Left renal pelvis (tissue), 4 donors: ENCODE measurements around the gene PSME3. TPM values are rescaled to one million over a fixed set of nuclear protein-coding genes. Genes with fewer than 3 reads are reported as not detected.
"Not testable (repeated sequence)": the region's sequence is repeated elsewhere in the genome, so short reads cannot be mapped to it uniquely, and the experiment has no call there.

Experiments used
- DNase-seq, 4 donors: peaks; one replicate each; pipeline ENCODE4 v3.0.0-alpha.2; 2013; ENCODE audit warnings: low read depth in 4 of 4, low spot score in 3 of 4
- polyA plus RNA-seq, 4 donors: library from polyadenylated mRNA; unstranded; fragments of 120-200 nt; gene quantifications; one replicate each; pipeline ENCODE4 v1.2.1, GENCODE V29; 2013; ENCODE audit not compliant: insufficient read length in 4 of 4

The PSME3 gene
- polyA plus RNA-seq, 4 donors = 72.1 to 114 (median 103) TPM

DNA sequence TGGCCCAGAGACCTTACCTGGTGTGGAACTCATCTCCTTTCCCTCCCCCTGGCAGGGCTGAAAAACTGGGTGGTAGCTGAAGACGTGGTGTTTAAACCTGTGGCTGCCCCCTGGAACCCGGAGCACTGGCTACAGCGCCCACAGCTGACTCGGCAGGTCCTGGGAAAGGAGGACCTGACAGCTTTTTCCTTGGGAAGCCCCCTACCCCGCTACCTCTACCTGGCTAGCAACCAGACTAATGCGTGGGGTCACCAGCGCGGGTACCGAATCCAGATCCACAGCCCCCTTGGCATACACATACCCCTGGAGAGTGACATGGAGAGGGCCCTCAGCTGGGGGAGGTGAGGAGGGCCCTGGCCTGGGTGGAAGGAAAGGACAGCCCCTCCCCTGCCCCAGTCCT is 15.8 kb downstream of the PSME3 start:
- DNase-seq = no peak

DNA sequence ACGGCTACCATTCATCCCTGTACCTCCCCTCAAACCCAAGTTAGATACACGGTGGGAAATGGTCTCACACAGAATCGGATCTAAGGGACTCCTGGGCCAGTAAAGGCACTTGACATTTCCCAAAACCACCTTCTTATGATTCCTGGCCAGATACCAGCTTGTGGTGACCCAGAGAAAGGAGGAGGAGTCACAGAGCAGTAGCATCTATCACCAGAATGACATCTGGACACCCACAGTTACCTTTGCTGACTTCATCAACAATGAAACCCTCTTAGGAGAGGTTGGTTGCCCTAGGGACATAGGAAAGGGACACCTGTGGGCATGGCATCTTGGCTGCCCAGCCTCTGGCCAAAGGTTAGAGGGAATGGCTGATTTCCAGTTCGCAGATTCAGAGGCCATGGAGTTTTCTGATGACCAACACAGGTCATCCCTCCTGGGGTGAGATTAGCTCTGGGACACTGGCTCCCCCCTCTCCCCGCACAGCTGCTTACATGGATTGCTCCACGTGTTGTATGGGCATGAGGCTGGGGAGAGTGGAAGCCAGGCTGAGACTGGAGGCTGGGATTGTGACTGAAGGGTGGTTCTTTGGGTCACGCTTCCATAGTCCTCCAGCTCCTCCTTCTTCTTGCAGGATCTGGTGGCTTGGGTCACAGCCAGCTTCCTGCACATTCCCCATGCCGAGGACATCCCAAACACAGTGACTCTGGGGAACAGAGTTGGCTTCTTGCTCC is 16.4 kb downstream of the PSME3 start:
- DNase-seq = peak in 1 of 4 donors; percentile 12

DNA sequence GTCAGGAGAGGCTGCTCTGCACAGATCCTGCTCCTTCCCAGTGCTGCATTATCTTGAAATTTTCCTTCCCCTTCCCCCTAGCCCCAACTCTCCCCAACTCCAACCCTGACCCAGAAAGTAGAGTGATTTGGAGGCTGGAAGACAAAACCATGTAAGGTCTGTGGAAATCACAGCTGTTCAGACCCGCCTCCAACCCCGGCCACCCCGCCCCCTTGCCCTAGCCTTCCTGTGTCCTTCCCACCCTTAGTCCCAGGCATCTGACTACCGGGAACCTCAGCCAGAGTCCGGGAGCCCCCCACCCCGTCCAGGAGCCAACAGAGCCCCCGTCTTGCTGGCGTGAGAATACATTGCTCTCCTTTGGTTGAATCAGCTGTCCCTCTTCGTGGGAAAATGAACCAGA is 17.8 kb downstream of the PSME3 start, which contains the start of gene AOC3:
Gene AOC3, plus strand, starts transcription at position 246 of the 400 bp plus-strand sequence. Its CDS starts 145 bp downstream, at position 391.
- DNase-seq = no peak

DNA sequence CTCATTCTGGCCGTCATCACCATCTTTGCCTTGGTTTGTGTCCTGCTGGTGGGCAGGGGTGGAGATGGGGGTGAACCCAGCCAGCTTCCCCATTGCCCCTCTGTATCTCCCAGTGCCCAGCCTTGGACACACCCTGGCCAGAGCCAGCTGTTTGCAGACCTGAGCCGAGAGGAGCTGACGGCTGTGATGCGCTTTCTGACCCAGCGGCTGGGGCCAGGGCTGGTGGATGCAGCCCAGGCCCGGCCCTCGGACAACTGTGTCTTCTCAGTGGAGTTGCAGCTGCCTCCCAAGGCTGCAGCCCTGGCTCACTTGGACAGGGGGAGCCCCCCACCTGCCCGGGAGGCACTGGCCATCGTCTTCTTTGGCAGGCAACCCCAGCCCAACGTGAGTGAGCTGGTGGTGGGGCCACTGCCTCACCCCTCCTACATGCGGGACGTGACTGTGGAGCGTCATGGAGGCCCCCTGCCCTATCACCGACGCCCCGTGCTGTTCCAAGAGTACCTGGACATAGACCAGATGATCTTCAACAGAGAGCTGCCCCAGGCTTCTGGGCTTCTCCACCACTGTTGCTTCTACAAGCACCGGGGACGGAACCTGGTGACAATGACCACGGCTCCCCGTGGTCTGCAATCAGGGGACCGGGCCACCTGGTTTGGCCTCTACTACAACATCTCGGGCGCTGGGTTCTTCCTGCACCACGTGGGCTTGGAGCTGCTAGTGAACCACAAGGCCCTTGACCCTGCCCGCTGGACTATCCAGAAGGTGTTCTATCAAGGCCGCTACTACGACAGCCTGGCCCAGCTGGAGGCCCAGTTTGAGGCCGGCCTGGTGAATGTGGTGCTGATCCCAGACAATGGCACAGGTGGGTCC is 18.4 kb downstream of the PSME3 start:
- not testable (repeated sequence) for DNase-seq

DNA sequence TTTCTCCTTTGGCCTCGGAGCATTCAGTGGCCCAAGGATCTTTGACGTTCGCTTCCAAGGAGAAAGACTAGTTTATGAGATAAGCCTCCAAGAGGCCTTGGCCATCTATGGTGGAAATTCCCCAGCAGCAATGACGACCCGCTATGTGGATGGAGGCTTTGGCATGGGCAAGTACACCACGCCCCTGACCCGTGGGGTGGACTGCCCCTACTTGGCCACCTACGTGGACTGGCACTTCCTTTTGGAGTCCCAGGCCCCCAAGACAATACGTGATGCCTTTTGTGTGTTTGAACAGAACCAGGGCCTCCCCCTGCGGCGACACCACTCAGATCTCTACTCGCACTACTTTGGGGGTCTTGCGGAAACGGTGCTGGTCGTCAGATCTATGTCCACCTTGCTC is 19.2 kb downstream of the PSME3 start:
- DNase-seq = no peak

DNA sequence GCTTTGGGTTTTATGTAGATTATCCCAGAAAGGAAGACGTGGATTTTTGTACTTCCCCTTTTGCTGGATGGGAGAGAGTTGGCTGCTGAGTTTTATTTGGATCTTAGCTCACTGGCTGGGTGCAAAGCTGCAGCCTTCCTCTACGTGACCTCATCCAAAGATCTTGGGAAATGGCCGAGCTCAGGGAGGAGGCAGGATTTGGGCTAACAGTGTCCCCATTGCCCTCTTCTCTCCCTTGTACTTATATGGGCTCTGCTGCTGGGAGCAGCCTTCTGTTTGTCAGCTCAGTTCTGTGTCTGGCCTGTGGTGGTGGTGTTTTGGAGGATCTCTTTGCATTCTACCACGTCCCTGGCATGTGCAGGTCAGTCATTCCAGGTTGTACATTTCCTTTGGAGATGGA is 19.8 kb downstream of the PSME3 start:
- no peak for DNase-seq

DNA sequence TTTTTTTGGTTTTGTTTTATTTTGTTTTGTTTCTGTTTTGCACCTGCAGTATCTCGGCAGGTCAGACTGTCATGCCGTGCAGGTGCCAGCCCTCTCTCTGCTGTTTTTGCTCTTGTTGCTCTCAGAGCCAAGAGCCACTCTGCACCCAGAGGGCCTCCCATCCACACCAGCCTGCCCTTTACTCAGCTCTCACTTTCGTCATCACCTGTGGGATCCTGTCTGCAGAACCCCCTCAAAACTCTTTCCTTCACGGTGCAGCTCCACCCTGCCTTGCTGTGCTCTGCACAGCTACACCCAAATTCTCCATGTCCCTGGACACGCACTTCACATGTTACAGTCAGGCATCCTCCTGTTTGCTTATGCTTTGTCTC is 20.4 kb downstream of the PSME3 start:
- DNase-seq = no peak

DNA sequence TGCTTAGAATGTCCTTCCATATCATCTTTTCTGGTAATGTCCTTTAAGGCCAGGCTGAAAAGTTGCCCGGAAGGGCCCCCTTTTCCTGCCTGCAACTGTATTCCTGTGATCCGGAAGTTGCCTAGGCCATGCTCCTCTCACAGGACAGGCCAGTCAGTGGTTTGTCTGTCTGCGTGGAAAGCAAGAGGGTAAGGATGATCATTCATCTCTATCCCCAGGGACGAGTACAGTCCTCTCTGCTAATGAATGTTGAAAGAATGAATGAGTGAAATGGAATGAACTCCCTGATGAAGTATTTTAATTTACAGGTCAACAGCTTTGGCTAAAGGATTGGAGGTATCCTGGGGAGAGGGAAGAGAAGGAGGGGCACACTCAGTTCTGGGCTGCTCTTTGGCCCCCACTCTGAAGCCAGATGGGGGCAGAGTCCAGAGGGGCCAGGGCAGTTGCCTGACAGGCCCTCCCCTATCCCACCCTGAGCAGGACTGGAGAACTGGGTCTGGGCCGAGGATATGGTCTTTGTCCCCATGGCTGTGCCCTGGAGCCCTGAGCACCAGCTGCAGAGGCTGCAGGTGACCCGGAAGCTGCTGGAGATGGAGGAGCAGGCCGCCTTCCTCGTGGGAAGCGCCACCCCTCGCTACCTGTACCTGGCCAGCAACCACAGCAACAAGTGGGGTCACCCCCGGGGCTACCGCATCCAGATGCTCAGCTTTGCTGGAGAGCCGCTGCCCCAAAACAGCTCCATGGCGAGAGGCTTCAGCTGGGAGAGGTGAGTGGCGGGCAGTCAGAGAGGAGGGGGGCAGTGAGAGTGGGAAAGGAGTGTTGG is 21.0 kb downstream of the PSME3 start:
- DNase-seq = no peak

- DNase-seq = no peak
Measured at GRCh38 chr17:42855048-42855596, 21.9 kb downstream of the PSME3 start.

- not testable (repeated sequence) for DNase-seq
Measured at GRCh38 chr17:42856093-42856492, 22.9 kb downstream of the PSME3 start.

GRCh38 chr17:42856516-42856915 is 23.3 kb downstream of the PSME3 start:
- not testable (repeated sequence) for DNase-seq

- DNase-seq = no peak
Measured at GRCh38 chr17:42857389-42857788, 24.2 kb downstream of the PSME3 start.

DNA sequence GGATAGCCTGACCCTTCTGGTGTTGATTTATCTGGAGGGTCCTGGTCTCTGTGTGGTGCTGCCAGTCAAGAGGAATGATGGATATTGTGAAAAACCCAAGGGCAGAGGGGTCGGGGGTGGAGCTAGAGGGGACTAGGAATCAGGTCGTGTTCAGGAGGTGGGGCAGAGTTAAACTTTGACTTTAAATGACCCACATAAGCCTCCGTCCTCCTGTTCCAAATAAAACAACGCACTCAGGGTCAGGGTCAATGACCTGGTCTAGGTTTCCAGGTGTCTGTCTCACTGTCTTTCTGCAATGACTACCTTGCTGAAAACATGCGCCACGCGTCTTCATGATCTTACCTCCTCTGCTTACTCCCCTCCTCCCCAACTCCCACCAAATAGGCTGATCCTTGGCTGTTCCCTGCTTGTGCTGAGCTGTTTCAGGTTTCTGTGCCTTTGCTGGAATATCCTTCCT is 32.5 kb downstream of the PSME3 start:
- no peak for DNase-seq

- DNase-seq = no peak
Measured at GRCh38 chr17:42866216-42866615, 33.0 kb downstream of the PSME3 start.

DNA sequence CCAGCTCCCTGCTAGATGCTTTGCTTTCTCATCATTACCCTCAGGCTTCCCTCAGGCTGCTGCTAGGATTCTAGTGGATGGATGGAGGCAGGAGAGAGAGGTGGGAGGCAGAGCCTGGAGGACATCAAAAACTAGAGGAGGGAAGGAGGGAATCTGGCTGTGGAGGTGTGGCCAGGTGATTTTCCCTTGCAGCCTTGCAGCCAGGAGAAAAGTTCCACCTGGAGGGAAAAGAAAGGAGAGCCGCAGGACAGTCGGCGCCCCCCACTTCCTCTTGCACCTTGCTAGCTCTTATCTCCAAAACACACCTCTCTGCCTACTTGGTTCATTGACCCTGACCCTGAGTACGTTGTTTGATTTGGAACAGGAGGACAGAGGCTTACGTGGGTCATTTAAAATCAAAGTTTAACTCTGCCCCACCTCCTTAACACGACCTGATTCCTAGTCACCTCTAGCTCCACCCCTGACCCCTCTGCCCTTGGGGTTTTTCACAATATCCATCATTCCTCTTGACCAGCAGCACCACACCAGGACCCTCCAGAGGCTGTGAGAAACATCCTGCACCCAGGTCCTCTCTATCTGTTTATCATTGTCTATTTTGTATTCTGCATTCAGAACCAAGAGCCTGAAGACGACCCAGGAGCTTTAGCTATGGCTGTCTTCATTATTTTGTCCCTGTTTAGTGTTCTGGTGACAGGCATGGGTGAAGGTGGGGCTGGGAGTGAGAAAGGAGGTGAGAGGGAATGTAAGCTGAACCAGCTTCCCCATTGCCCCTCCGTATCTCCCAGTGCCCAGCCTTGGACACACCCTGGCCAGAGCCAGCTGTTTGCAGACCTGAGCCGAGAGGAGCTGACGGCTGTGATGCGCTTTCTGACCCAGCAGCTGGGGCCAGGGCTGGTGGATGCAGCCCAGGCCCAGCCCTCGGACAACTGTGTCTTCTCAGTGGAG is 33.7 kb downstream of the PSME3 start:
- DNase-seq = no peak

- DNase-seq = not testable (repeated sequence)
Measured at GRCh38 chr17:42867694-42868261, 34.6 kb downstream of the PSME3 start.

DNA sequence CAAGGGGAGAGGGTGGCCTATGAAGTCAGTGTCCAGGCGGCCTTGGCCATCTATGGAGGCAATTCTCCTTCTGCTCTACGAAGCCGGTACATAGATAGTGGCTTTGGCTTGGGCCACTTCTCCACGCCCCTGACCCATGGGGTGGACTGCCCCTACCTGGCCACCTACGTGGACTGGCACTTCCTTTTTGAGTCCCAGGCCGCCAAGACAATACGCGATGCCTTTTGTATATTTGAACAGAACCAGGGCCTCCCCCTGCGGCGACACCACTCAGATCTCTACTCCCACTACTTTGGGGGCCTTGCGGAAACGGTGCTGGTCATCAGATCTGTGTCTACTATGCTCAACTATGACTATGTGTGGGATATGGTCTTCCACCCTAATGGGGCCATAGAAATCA is 35.1 kb downstream of the PSME3 start:
- DNase-seq = no peak

DNA sequence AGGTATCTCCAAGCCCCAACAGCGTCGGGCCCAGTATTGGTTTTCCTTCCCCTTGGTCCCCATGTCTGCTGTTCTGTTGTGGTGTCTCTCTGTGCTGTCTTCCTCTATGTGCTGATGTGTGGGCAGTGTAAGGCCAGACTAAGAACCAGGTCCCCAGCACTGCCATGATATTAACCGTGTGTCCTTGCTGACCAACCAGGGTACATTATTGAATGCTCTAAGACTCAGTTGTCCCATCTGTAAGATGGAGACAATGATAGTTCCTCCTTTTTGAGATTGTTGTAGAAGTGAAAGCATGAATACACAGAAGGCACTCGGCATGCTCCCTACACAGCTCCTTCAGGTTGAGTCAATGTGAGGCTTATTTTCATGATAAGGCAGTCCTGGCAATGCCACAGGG is 38.5 kb downstream of the PSME3 start:
- DNase-seq = no peak
